Right lobe of liver (tissue), 6 donors: ENCODE results near the gene TPSAB1. TPM values are rescaled to one million over a fixed set of nuclear protein-coding genes. Genes with fewer than 3 reads are reported as not detected.

Experiments
- ATAC-seq, 4 donors: fragments of 200-7000 bp; cut with Tn5 transposase; one replicate each; pipeline ENCODE4 v1.9.1; 2020; ENCODE audit warnings: mild to moderate bottlenecking in 4 of 4, moderate library complexity in 4 of 4
- DNase-seq, 3 donors: peaks; one replicate each; pipeline ENCODE4 v3.0.0-alpha.2; 2020
- H3K27ac ChIP-seq, 3 donors: fragments of 200-600 bp; one replicate each; pipeline ENCODE4 v1.8.0; 2022
- H3K27me3 ChIP-seq, 2 donors: fragments of 200-600 bp; one replicate each; pipeline ENCODE4 v1.8.0; 2022
- H3K36me3 ChIP-seq, 4 donors: fragments of 200-600 bp; sonication (generic) in 1 of 4; one replicate each; pipeline versions ENCODE4 v1.5.1 to v1.8.0; 2017 to 2022; ENCODE audit warnings: control low read depth in 1 of 4
- H3K4me1 ChIP-seq, 4 donors: fragments of 200-600 bp; sonication (generic) in 1 of 4; one replicate each; pipeline versions ENCODE4 v1.5.1 to v1.8.0; 2017 to 2022; ENCODE audit warnings: control low read depth in 1 of 4
- H3K4me3 ChIP-seq, 3 donors: fragments of 200-600 bp; one replicate each; pipeline ENCODE4 v1.8.0; 2022
- H3K9me3 ChIP-seq, 4 donors: fragments of 200-600 bp; sonication (generic) in 1 of 4; one replicate each; pipeline versions ENCODE4 v1.5.1 to v1.8.0; 2017 to 2022; ENCODE audit warnings: control low read depth in 1 of 4
- POLR2A ChIP-seq: fragments of 450-650 bp; IDR thresholded peaks from one replicate; pipeline ENCODE4 v1.6.1; 2017; ENCODE audit warnings: antibody characterized with exemption, mild to moderate bottlenecking
- WGBS: methylation state at CpG from one replicate; pipeline ENCODE4 v1.1.6; 2018; ENCODE audit warnings: low coverage, low lambda C conversion rate; ENCODE audit not compliant: insufficient coverage; ENCODE audit errors: missing lambda C conversion rate; 5-methylcytosine and 5-hydroxymethylcytosine counted together
- intact Hi-C, 2 donors: fragments of 100-400 bp; cut with DNase I; formaldehyde crosslinking; loops; one replicate each; pipeline versions ENCODE4 v1.11.2 to v1.14.1; 2022
- total RNA-seq, 6 experiments: library from RNA; depleted of rRNA in 2 of 6; stranded (reverse); fragments of >200 nt in 2 of 6; fragmentation: NEBNext Ultra II Directional in 3 of 6; extraction: Animal tissue kit (Norgen Biotek cat#: 25700) in 3 of 6; gene quantifications; one replicate each; pipeline versions ENCODE4 v1.1.0 to v1.2.4, GENCODE V29; 2016 to 2023
- TF ChIP-seq, protein P1 (sequence below), 4 donors: fragments of 200-600 bp in 3 of 4; fragments of 450-650 bp in 1 of 4; IDR thresholded peaks; one replicate each; pipeline versions ENCODE4 v1.5.1 to v1.8.0; 2016 to 2022; ENCODE audit warnings: antibody characterized with exemption in 4 of 4, mild to moderate bottlenecking in 2 of 4
- donor health status: DM: no; HTN: yes; CAD: no.
- donor health status: DM: no; HTN: no; CAD: no.
- donor health status: DM: no; HTN: no; CAD: no.
- donor health status: DM: no; HTN: yes; CAD: no.
- donor health status: DM: no; HTN: yes; CAD: no.

Gene TPSAB1
- total RNA-seq, 6 experiments from 2014 or later, result 0.39 to 1.1 (median 0.81) TPM; not detected in 1

DNA sequence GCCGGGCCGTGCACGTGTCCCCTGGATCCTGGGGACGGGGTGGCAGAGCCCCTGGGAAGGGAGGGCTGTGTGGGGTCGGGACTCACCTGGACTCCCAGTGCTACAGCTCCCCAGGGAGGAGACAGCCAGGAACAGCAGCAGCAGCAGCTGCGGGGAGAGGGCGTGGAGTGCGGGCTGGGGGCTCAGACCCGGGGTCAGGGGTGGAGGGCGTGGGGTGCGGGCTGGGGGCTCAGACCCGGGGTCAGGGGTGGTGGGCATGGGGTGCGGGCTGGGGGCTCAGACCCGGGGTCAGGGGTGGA lies 36.0 kb downstream of the TPSAB1 start:
- WGBS, result 40% methylated on average over 1 of the region's 14 CpGs

DNA sequence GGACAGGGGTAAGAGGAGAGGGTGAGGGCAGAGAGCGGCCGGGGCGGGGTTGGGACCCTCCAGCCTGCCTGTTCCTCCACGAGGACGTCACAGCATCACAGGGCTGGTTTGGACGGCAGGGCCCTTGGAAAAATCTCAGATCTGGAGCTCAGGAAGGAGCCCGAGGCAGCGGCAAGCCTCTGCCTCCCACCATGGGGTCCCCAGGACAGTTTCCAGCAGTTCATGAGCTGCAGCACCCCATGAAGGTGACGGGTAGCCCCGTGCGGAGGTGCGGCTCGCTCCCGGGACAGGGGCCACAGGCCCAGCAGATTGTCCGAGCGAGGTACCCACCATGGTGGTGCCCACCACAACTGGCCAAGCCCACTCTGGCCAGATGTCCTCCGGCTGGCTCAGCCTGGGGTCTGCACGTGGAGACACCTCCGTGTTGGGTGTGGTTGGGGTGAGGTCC lies 36.7 kb downstream of the TPSAB1 start:
- Histone ChIP-seq H3K9me3 (no peaks in the 10 kb centered on the region), H3K27me3 (no peaks in the 10 kb centered on the region), H3K4me3 (no peak overlapping the region), H3K4me1 (no peaks in the 10 kb centered on the region), H3K36me3 (no peaks in the 10 kb centered on the region), H3K27ac (no peak overlapping the region)
- 47% methylated on average over 5 of the region's 19 CpGs for WGBS
- no peak for ATAC-seq
- TF ChIP-seq, protein P1, sequence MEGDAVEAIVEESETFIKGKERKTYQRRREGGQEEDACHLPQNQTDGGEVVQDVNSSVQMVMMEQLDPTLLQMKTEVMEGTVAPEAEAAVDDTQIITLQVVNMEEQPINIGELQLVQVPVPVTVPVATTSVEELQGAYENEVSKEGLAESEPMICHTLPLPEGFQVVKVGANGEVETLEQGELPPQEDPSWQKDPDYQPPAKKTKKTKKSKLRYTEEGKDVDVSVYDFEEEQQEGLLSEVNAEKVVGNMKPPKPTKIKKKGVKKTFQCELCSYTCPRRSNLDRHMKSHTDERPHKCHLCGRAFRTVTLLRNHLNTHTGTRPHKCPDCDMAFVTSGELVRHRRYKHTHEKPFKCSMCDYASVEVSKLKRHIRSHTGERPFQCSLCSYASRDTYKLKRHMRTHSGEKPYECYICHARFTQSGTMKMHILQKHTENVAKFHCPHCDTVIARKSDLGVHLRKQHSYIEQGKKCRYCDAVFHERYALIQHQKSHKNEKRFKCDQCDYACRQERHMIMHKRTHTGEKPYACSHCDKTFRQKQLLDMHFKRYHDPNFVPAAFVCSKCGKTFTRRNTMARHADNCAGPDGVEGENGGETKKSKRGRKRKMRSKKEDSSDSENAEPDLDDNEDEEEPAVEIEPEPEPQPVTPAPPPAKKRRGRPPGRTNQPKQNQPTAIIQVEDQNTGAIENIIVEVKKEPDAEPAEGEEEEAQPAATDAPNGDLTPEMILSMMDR (IDR thresholded peaks at IDR 0.05), result no peak
- no peak for TF ChIP-seq POLR2A
- intact Hi-C loops, result no loop called here
- no peak for DNase-seq

More for the DNA sequence above, 36.0 kb downstream of the TPSAB1 start:
- Histone ChIP-seq H3K36me3 (no peaks in the 10 kb centered on the region), H3K9me3 (no peaks in the 10 kb centered on the region), H3K27ac (no peak overlapping the region), H3K4me3 (no peak overlapping the region), H3K27me3 (no peaks in the 10 kb centered on the region), H3K4me1 (no peaks in the 10 kb centered on the region)
- no peak for TF ChIP-seq POLR2A
- TF ChIP-seq, protein P1 (IDR thresholded peaks at IDR 0.05), result no peak
- ATAC-seq, result no peak
- no peak for DNase-seq
- intact Hi-C loops, result no loop called here

DNA sequence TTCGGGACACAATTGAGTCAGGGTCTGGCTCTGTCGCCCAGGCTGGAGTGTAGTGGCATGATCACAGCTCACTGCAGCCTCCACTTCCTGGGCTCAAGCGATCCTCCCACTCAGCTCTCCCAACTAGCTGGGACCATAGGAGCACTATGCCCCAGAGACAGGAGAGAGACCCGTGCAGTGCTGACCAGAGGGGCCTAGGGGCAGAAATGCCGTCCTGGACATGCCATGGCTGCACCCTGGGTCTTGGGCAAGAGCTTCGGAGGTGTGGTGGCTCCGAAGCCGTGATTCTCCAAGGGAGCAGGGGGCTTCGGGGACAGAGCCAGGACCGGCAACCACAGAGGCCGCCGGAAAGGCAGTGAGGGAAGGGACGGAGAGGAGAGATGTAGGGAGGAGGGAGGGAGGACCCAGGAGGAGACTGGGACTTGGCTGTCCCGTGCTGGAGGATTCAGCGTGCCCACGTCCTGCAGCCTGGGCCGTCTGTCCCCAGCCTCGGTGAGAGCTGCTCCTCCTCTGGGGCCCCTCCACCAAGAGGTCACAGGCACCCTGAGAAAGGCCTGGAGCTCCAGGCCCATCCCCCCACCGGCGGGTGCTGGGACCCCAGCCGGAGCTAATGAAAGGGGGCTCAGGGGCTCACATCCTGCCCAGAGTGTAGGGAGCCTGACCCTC lies 37.2 kb downstream of the TPSAB1 start:
- H3K4me1 ChIP-seq, result no peaks in the 10 kb centered on the region
- ATAC-seq (no peak), DNase-seq (no peak)
- intact Hi-C loops, result no loop called here
- TF ChIP-seq, protein P1 (IDR thresholded peaks at IDR 0.05), result no peak
- no peak for TF ChIP-seq POLR2A
- H3K9me3 ChIP-seq, result no peaks in the 10 kb centered on the region
- H3K4me3 ChIP-seq, result no peak overlapping the region
- H3K27me3 ChIP-seq, result no peaks in the 10 kb centered on the region
- no peaks in the 10 kb centered on the region for H3K36me3 ChIP-seq
- H3K27ac ChIP-seq, result no peak overlapping the region
- 35% methylated on average over 5 of the region's 21 CpGs for WGBS

DNA sequence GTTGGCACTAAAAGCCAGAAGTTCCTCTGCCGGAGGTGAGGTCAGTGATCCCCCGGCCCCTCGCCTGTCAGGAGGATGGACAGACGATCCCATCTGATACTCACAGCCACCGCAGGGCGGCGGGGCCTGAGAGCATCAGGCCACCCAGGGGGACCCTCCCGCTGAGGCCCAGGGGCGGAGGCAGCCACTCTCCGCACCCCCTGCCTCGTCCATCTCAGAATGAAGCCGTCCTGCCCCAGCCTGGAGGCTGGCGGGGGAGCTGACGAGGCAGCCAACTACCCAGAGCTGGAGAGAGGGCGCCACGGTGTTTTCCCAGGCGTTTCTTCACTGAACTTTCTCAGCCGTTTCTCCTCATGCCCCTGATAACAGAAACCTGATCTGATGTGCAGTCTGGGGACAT lies 38.0 kb downstream of the TPSAB1 start:
- WGBS, result 0% methylated on average over 3 of the region's 18 CpGs
- intact Hi-C loops, result no loop called here
- Histone ChIP-seq H3K36me3 (no peaks in the 10 kb centered on the region), H3K9me3 (no peaks in the 10 kb centered on the region), H3K27ac (no peak overlapping the region), H3K4me3 (no peak overlapping the region), H3K4me1 (no peaks in the 10 kb centered on the region), H3K27me3 (no peaks in the 10 kb centered on the region)
- ATAC-seq (no peak), DNase-seq (no peak)
- no peak for TF ChIP-seq POLR2A
- TF ChIP-seq, protein P1 (IDR thresholded peaks at IDR 0.05), result no peak
